ENCODE measurements around the gene ACTRT2.

The ACTRT2 gene

GRCh38 chr1:3070309-3070643, 49.0 kb downstream of the ACTRT2 start:
- no peak for DNase-seq

DNA sequence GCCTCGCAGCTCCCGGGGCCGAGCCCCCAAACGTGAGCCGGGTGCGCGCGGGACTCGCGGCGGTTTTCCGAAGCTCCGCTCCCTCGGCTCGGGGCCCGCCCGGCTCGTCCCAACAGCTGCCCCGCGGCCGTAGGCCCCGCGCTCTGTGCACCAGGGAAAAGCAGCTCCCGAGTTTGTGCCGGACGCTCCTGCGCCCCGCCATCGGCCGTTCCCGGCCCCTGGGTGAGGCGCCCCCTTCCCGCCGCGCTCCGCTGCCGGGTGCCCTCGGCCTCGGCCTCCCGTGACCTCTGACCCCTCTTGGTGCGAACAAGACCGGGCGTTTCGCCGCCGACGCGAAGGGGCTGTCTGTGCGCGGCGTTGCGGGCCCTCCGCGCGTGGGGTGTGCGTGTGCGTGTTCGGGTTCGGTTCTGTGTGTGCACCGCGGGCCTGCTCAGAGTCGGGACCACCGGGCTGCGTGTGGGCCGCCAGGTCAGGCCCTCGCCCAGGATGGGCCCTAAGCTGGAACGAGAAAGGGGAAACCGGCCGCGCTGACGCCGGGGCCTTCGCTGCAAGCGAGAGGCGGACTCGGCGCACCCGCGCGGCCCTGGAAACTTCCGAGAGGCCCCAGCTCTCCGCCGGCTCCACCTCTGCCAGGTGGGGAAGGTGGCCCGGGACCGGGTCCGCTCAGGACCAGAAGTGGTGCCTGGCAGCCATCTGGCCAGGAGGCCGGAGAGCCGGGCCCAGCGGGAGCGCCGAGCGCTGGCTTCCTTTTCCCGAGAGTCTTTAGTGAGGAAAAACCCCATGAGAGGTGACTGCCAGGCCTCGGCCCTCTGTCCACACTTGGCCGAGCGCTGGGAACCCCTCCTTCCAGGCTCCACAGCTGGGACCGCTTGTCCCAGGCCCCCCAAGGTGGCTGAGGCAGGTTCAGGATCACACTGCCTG, 49.6 kb downstream of the ACTRT2 start:
- DNase-seq = no peak

GRCh38 chr1:3071565-3072390, 50.5 kb downstream of the ACTRT2 start:
- DNase-seq = no peak
